ENCODE results near the gene SSR2.
A peak's percentile ranks its signal among the peaks of the same experiment; 100 is the strongest.

Gene SSR2

GRCh38 chr1:156020293-156021092, at the start of gene SSR2:
SSR2 (minus strand) TSS chr1:156020951; CDS start chr1:156020167, 784 bp downstream.
- DNase-seq = peak; percentile 94

DNA sequence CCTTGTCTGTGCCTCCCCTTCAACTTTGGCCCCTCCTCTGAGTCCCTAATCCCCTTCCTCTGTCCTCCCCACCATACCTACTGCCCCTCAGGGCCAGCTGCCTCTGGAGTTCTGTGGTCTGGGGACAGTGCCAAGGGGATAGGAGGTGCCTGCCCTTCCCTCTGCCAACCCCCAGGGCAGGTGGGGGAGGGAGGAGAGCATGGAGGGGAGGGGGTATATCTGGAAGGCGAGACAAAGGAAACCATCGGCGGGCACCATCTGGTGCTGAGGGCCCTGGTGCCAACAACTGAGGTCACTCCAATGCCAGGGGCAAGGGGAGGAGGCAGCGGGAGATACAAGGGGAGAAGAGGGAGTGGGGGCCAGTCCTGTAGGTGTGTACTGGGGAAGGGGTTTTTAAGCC, 49.8 kb upstream of the SSR2 start:
- DNase-seq = no peak

DNA sequence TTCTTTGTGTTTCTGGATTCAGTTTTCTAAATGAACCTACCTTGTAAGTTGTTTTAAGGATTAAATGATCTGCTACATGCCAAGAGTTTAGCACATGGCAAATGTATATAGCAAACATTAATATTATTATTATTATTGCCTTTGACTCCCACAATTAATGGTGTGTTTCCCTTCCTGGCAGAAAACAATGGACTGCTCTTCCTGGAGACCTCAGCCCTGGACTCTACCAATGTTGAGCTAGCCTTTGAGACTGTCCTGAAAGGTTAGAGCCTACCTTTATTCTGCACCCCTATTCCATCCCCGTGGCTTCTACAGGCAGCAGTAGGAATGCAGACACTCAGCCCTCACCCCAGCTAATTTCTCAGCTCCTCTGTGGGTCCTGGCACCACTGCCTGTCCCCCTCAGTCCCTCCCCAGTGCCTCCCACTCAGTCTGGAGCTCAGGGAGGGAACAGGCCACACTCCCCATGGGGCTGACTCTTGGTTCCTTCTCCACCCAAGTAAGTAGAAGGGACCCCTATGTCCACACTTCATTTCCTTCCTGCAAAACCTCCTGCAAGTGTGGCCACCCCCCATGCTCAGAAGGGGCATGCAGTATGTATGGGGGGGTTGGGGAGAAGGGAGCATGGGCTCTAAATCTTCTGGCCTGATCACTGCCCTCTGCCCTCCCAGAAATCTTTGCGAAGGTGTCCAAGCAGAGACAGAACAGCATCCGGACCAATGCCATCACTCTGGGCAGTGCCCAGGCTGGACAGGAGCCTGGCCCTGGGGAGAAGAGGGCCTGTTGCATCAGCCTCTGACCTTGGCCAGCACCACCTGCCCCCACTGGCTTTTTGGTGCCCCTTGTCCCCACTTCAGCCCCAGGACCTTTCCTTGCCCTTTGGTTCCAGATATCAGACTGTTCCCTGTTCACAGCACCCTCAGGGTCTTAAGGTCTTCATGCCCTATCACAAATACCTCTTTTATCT, 49.0 kb upstream of the SSR2 start:
- no peak for DNase-seq

GRCh38 chr1:156067262-156067661, 46.5 kb upstream of the SSR2 start:
- DNase-seq = no peak

DNA sequence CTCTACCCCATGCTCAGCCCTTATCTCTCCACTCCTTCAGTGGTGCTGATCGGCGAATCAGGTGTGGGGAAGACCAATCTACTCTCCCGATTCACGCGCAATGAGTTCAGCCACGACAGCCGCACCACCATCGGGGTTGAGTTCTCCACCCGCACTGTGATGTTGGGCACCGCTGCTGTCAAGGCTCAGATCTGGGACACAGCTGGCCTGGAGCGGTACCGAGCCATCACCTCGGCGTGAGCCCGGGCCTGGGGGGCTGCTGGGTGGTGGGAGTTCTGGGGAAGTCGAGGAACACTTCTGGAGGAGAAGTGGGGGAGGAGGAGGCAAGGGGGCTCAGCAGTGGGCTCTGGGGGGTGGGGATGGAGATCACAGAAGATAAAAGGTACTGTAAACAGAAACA, 45.1 kb upstream of the SSR2 start:
- no peak for DNase-seq

- DNase-seq = no peak
These were observed 44.5 kb upstream of the SSR2 start for GRCh38 chr1:156065212-156065611.

DNA sequence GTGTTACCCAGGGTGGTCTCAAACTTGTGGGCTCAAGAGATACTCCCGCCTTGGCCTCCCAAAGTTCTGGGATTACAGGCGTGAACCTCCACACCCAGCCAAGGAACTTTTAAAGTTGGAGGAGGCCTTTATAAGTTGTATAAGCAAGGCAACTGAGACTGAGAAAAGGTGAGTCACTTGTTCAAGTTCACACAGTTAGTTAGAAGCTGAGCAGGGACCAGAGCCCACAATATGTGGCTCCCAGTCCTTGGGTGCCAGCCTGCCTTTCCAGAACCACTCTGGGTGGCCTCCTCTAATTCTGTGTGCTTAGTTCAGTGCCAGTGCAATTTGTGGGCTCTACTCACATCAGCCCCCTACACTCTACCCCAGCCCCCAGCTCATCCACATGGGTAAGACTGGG, 43.9 kb upstream of the SSR2 start:
- no peak for DNase-seq

GRCh38 chr1:156063997-156064285, 43.2 kb upstream of the SSR2 start:
- DNase-seq = no peak

GRCh38 chr1:156062189-156062588, 41.4 kb upstream of the SSR2 start:
- no peak for DNase-seq

DNA sequence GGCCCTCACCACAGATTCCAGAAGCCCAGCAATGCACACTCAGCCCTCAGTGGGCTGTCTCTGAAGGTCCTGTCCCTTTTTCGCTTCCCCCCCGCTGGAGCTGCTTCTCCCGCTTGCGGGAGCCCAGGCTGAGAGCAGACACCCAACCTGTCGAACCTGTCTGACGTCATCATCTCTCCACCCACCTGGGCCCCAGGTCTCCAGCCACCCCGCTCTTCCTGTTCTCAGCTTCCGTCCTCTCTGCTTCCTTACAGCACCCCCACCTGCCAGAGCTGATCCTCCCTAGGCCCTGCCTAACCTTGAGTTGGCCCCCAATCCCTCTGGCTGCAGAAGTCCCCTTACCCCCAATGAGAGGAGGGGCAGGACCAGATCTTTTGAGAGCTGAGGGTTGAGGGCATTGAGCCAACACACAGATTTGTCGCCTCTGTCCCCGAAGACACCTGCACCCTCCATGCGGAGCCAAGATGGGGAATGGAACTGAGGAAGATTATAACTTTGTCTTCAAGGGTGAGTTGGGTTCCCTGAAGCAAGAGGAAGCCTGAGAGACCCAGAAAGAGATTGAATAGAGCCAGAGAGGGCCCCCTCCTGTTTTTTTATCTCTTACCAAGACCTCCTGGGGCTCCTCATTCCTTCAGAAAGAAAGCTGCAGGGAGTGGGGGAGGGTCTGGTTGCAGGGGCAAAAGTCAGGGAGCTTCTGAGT, 40.3 kb upstream of the SSR2 start, which contains the start of gene RAB25:
RAB25 (plus strand) TSS at position 224 of the 700 bp plus-strand sequence; CDS start at position 465, 241 bp downstream.
- DNase-seq = no peak

DNA sequence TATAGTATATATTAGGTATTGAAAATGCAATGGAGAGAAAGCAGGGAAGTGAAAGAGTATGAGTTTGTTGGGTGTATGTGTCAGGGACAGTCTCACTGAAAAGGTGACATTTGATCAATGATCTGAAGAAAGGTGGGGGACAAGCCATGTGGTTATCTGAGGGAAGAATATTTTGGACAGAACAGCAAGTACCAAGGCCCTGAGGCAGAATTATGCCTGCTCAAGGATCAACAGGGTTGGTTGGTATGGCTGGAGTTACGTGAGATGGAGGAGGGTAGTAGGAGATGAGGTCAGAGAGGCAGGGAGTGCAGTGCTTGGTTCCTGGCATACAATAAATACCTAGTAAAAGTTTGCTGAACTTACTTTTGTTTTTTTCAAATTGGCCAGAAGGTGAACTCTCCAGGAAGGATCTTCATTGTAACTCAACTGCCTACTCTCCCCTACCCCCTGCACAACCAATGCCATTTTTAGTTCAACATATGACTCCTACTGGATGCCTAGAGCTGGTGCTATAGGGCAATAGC, 35.6 kb upstream of the SSR2 start:
- no peak for DNase-seq

GRCh38 chr1:156055281-156056048, 34.7 kb upstream of the SSR2 start:
- DNase-seq = no peak

GRCh38 chr1:156054500-156055280, 33.9 kb upstream of the SSR2 start, which contains the start of gene LAMTOR2:
LAMTOR2 (plus strand) TSS chr1:156054782; CDS start chr1:156054890, 108 bp downstream.
- peak; percentile 99 for DNase-seq

DNA sequence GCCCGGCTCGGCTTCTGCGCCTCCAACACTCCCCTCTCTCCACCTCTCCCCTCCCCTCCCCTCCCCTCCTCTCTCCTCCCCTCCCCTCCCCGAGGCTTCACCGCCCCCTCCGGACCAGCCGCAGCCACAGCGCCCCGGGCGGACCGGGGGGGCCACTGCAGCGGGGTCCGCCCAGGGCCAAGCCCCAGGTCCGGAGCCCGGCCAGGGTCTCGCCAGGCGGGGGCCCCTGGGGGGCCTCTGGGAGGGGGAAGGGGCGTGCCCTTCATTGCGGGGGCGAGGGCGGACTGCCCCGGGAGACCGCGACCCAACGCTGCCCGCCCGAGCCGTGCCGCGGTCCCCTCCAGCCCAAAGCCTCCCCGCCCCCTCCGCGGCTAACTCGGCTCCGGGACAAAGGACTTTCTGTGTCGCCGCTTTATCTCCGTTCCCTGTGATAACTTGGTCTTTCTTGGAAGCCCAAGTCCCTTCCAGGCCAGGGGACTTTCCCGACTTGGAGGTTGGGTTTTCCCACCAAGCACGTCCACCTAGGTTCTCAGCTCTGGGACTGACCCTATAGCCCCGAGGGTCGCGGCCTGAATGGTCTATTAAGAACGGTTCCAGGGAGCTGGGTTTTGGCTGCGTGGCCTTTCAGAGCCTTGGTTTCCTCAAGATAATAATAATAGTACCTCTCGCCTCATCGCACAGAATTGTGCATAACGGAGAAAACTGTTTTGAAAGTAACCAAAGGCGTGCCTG, 33.2 kb upstream of the SSR2 start, which contains the start of gene UBQLN4:
UBQLN4 (minus strand) TSS at position 31 of the 732 bp plus-strand sequence. CDS start 97 bp downstream, outside the sequence.
- DNase-seq = peak; percentile 94

GRCh38 chr1:156052862-156053767, 32.4 kb upstream of the SSR2 start:
- DNase-seq = peak; percentile 90

DNA sequence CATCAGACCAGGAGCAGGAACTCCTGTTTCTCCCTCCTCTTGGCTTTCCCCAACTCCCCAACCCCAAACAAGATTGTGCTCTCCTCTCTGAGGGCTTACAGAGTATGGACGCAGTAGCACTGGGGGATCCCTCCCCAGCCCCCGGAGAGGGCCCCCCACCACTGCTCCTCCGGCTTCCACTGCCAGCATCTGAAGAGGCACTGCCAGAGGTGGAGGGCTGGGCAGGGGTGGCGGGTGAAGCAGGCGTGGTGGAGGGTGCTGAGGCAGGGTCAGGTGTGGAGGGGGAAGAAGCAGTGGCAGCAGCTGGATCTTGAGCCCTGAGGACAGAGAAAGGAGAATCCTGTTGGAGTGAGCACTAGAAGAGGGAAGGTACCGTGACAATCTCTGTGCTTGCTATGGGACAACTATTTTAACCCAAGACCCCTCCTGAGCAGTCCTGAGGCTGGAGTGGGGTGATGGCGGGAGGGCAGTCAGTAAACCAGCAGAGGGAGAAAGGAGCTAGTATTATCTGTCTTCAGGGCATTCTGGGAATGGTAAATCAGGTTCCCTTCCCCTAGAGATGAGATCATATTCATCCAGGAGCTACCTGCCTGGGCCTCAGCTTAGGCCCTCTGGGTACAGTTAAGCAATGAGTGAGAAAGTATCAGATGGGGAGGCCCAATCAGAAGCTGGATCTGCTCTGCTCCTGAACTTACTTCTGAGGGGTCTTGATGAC, 30.4 kb upstream of the SSR2 start:
- DNase-seq = no peak

GRCh38 chr1:156050376-156050775, 29.6 kb upstream of the SSR2 start:
- no peak for DNase-seq

DNA sequence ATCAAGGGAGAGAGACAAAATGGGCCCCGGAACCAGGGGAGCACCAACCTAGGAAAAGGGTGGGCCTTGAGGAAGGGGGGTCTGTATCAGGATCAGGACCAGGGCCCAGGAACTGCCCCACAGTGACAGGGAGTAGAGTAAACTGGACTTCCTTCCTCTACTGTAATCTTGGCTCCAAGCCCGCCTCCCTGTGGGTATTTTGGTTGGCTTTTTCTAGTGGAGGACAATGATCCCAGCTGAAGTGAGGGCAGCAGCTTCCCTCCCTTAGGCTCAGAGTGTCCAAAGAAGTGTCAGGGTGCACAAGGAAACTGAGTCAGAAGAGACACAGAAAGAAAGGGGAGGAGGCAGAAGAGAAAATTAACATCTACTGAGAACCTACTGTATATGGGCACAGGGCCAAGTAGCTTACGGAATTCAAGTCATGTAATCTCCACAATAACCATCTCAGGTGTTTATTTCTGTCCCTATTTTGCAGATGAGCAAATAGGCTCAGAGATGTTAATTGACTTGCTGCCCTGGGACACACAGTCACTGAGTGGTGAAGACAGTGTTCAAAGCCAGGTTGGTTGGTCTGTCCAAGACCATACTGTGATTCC, 28.0 kb upstream of the SSR2 start:
- no peak for DNase-seq
